HCT116 (cell line): ENCODE results near the gene ADAD2. TPM values are rescaled to one million over a fixed set of nuclear protein-coding genes. Genes with fewer than 3 reads are reported as not detected.

Experiments
- ATAC-seq: fragments of 200-7000 bp; cut with Tn5 transposase; 2 replicates; pipeline ENCODE4 v1.9.1; 2020; ENCODE audit warnings: mild to moderate bottlenecking, moderate library complexity
- BruUV-seq: library from RNA; stranded (reverse); fragments of 400-500 nt; replicated peaks from 2 replicates; lab custom pipeline; 2021; lab: Mats Ljungman, UMichigan
- CTCF ChIA-PET: fragments of 300-600 bp; sonication (Branson Sonifier 250); formaldehyde crosslinking; loops from one replicate; lab custom pipeline; 2021; ENCODE audit warnings: antibody characterized with exemption; lab: Charles Lee
- POLR2A ChIA-PET: fragments of 300-600, 350-600 bp; sonication (Branson Sonifier 250); formaldehyde crosslinking; loops from one replicate; lab custom pipeline; 2021; ENCODE audit warnings: antibody characterized with exemption; lab: Charles Lee
- RAD21 ChIA-PET, 2 experiments: fragments of 300-600 bp; sonication (Branson Sonifier 250); formaldehyde crosslinking; loops; one replicate each; lab custom pipeline; 2023; ENCODE audit warnings: low total read pairs in 2 of 2; ENCODE audit not compliant: uncharacterized antibody in 2 of 2, unreplicated experiment in 2 of 2, low non-redundant PET in 1 of 2; lab: Charles Lee
- DNase-seq: peaks from one replicate; pipeline ENCODE4 v3.0.0-alpha.2; 2010; ENCODE audit warnings: low read depth, low spot score
- H2AFZ ChIP-seq: fragments of 200-600 bp; shearing (Covaris generic), sonication (generic); 2 replicates; pipeline ENCODE4 v1.6.1; 2017; ENCODE audit warnings: low read depth, mixed run types, mixed read lengths, antibody characterized with exemption, low read length; ENCODE audit not compliant: poor library complexity, severe bottlenecking
- H3K27ac ChIP-seq: 2 replicates; pipeline ENCODE4 v1.5.1; 2012; ENCODE audit warnings: low read depth, low read length
- H3K27me3 ChIP-seq: fragments of 200-600 bp; sonication (generic); 2 replicates; pipeline ENCODE4 v1.6.1; 2016; ENCODE audit warnings: mixed run types, low read length, mixed read lengths; ENCODE audit not compliant: insufficient read depth
- H3K36me3 ChIP-seq, 2 experiments: fragments of 200-500 bp in 1 of 2; fragments of 200-600 bp in 1 of 2; sonication (Bioruptor generic) in 1 of 2; sonication (generic) in 1 of 2; 2 replicates each; pipeline versions ENCODE4 v1.5.1 to v1.6.1; 2014 to 2016; ENCODE audit warnings: low read length in 2 of 2, inconsistent platforms in 1 of 2, mixed read lengths in 1 of 2, mixed run types in 1 of 2; ENCODE audit not compliant: insufficient read depth in 2 of 2, control insufficient read depth in 1 of 2
- H3K4me1 ChIP-seq, 2 experiments: fragments of 200-600 bp in 1 of 2; sonication (generic) in 1 of 2; 2 replicates each; pipeline versions ENCODE4 v1.5.1 to v1.6.1; 2012 to 2017; ENCODE audit warnings: low read length in 2 of 2, inconsistent platforms in 1 of 2, mild to moderate bottlenecking in 1 of 2, mixed read lengths in 1 of 2, mixed run types in 1 of 2, moderate library complexity in 1 of 2; ENCODE audit not compliant: insufficient read depth in 2 of 2, control insufficient read depth in 1 of 2
- H3K4me2 ChIP-seq: fragments of 200-600 bp; sonication (generic); 2 replicates; pipeline ENCODE4 v1.6.1; 2017; ENCODE audit warnings: mixed run types, low read length, mixed read lengths
- H3K4me3 ChIP-seq, 2 experiments: fragments of 200-600 bp in 1 of 2; sonication (generic) in 1 of 2; replicated peaks in 1 of 2; 2 replicates each; pipeline ENCODE4 v1.5.1; 2011 to 2016; ENCODE audit warnings: low read length in 2 of 2, control low read depth in 1 of 2, low read depth in 1 of 2, mild to moderate bottlenecking in 1 of 2, mixed read lengths in 1 of 2, mixed run types in 1 of 2
- H3K79me2 ChIP-seq: fragments of 200-600 bp; sonication (generic); 2 replicates; pipeline ENCODE4 v1.6.1; 2017; ENCODE audit warnings: mild to moderate bottlenecking, mixed run types, low read length, moderate library complexity, mixed read lengths; ENCODE audit not compliant: insufficient read depth
- H3K9ac ChIP-seq: fragments of 200-600 bp; sonication (generic); 2 replicates; pipeline ENCODE4 v1.6.1; 2016; ENCODE audit warnings: low read length, mixed read lengths
- H3K9me2 ChIP-seq: fragments of 200-600 bp; sonication (generic), shearing (Covaris generic); 2 replicates; pipeline ENCODE4 v1.6.1; 2017; ENCODE audit warnings: mixed run types, mild to moderate bottlenecking, moderate library complexity; ENCODE audit not compliant: insufficient read depth
- H3K9me3 ChIP-seq, 2 experiments: fragments of 200-500 bp in 1 of 2; fragments of 200-600 bp in 1 of 2; sonication (Bioruptor generic) in 1 of 2; sonication (generic) in 1 of 2; 2 replicates each; pipeline ENCODE4 v1.6.1; 2014 to 2017; ENCODE audit warnings: low read length in 2 of 2, mixed read lengths in 2 of 2, inconsistent platforms in 1 of 2, low read depth in 1 of 2, mild to moderate bottlenecking in 1 of 2, mixed run types in 1 of 2, moderate library complexity in 1 of 2; ENCODE audit not compliant: control insufficient read depth in 1 of 2, insufficient read depth in 1 of 2
- H4K20me1 ChIP-seq: fragments of 200-600 bp; sonication (generic), shearing (Covaris generic); 2 replicates; pipeline ENCODE4 v1.6.1; 2017; ENCODE audit warnings: mixed run types, mild to moderate bottlenecking, moderate library complexity; ENCODE audit not compliant: insufficient read depth
- CBX3 ChIP-seq: IDR thresholded peaks from 2 replicates; pipeline ENCODE4 v1.6.1; 2012; ENCODE audit warnings: low read depth
- EGR1 ChIP-seq: IDR thresholded peaks from 2 replicates; pipeline ENCODE4 v1.6.1; 2012; ENCODE audit warnings: low read depth
- ELF1 ChIP-seq: IDR thresholded peaks from 2 replicates; pipeline ENCODE4 v1.6.1; 2012; ENCODE audit warnings: low read depth, borderline replicate concordance
- EZH2 ChIP-seq: fragments of 200-600 bp; sonication (generic); IDR thresholded peaks from 2 replicates; pipeline ENCODE4 v1.6.1; 2017; ENCODE audit warnings: antibody characterized with exemption, mixed run types
- FOSL1 ChIP-seq: IDR thresholded peaks from 2 replicates; pipeline ENCODE4 v1.6.1; 2012; ENCODE audit warnings: low read depth
- JUND ChIP-seq: IDR thresholded peaks from 2 replicates; pipeline ENCODE4 v1.6.1; 2012
- POLR2A ChIP-seq: IDR thresholded peaks from 2 replicates; pipeline ENCODE4 v1.7.0; 2011; ENCODE audit warnings: borderline replicate concordance; ENCODE audit not compliant: insufficient read depth, insufficient read length; ENCODE audit errors: extremely low read depth
- POLR2AphosphoS5 ChIP-seq: IDR thresholded peaks from 2 replicates; pipeline ENCODE4 v1.6.1; 2011; ENCODE audit warnings: mild to moderate bottlenecking, low read depth, low read length, moderate library complexity
- RAD21 ChIP-seq: IDR thresholded peaks from 2 replicates; pipeline ENCODE4 v1.6.1; 2012; ENCODE audit warnings: low read depth, mild to moderate bottlenecking
- REST ChIP-seq: IDR thresholded peaks from 2 replicates; pipeline ENCODE4 v1.6.1; 2012; ENCODE audit warnings: low read depth
- SIN3A ChIP-seq: IDR thresholded peaks from 2 replicates; pipeline ENCODE4 v1.6.1; 2012; ENCODE audit warnings: low read depth
- SRF ChIP-seq: IDR thresholded peaks from 2 replicates; pipeline ENCODE4 v1.6.1; 2012; ENCODE audit warnings: low read depth
- TCF7L2 ChIP-seq: IDR thresholded peaks from 2 replicates; pipeline ENCODE4 v1.7.0; 2011; ENCODE audit warnings: borderline replicate concordance, inconsistent platforms; ENCODE audit not compliant: insufficient read depth, insufficient read length; ENCODE audit errors: extremely low read depth
- ZNF274 ChIP-seq: fragments of 200-500 bp; sonication (Bioruptor generic); IDR thresholded peaks from 2 replicates; pipeline ENCODE4 v1.6.1; 2014; ENCODE audit warnings: mild to moderate bottlenecking, low read depth, low read length, inconsistent platforms
- intact Hi-C: fragments of 100-400 bp; cut with micrococcal nuclease; formaldehyde crosslinking; loops from 2 replicates; pipeline ENCODE4 v1.10.0; 2022
- total RNA-seq: library from RNA; stranded (reverse); gene quantifications from one replicate; pipeline ENCODE4 v1.2.1, GENCODE V29; 2021; ENCODE audit not compliant: unreplicated experiment
- TF ChIP-seq, protein P1 (sequence below): IDR thresholded peaks from 2 replicates; pipeline ENCODE4 v1.6.1; 2011; ENCODE audit warnings: mild to moderate bottlenecking, low read length, moderate library complexity; ENCODE audit not compliant: insufficient replicate concordance; ENCODE audit errors: extremely low read depth
- TF ChIP-seq, protein P2 (sequence below): IDR thresholded peaks from 2 replicates; pipeline ENCODE4 v1.6.1; 2012
- TF ChIP-seq, protein P3 (sequence below), 3 experiments: fragments of 200-600 bp in 1 of 3; sonication (generic) in 1 of 3; IDR thresholded peaks in 2 of 3; conservative IDR thresholded peaks in 1 of 3; 2 replicates each; pipeline ENCODE4 v1.5.1; 2012 to 2017; ENCODE audit warnings: low read depth in 2 of 3, low read length in 2 of 3, antibody characterized with exemption in 1 of 3, borderline replicate concordance in 1 of 3, control low read depth in 1 of 3, mild to moderate bottlenecking in 1 of 3, mixed read lengths in 1 of 3, mixed run types in 1 of 3, moderate library complexity in 1 of 3; ENCODE audit not compliant: insufficient read depth in 1 of 3

The ADAD2 gene
- total RNA-seq, 1 experiment from 2014 or later, result not detected

GRCh38 chr16:84199861-84200260 lies 8.9 kb downstream of the ADAD2 start:
- H3K27ac ChIP-seq, result no peak overlapping the region
- H3K4me3 ChIP-seq, result no peak overlapping the region
- no peak for ATAC-seq
- no peak for DNase-seq
- no peaks in the 10 kb centered on the region for H3K9me2 ChIP-seq
- no peak overlapping the region for H3K4me2 ChIP-seq
- ChIA-PET CTCF (no interaction called here), RAD21 (no interaction called here), POLR2A (no interaction called here)
- no peaks in the 10 kb centered on the region for H3K27me3 ChIP-seq
- H3K4me1 ChIP-seq, result peaks cover 0 to 7% of the 10 kb centered on the region in 2 experiments; a peak in 1 of 4 replicates
- no peaks in the 10 kb centered on the region for H3K79me2 ChIP-seq
- BruUV-seq, result no TSS peak
- H4K20me1 ChIP-seq, result no peaks in the 10 kb centered on the region
- H3K9me3 ChIP-seq, result no peaks in the 10 kb centered on the region
- TF ChIP-seq, protein P1, sequence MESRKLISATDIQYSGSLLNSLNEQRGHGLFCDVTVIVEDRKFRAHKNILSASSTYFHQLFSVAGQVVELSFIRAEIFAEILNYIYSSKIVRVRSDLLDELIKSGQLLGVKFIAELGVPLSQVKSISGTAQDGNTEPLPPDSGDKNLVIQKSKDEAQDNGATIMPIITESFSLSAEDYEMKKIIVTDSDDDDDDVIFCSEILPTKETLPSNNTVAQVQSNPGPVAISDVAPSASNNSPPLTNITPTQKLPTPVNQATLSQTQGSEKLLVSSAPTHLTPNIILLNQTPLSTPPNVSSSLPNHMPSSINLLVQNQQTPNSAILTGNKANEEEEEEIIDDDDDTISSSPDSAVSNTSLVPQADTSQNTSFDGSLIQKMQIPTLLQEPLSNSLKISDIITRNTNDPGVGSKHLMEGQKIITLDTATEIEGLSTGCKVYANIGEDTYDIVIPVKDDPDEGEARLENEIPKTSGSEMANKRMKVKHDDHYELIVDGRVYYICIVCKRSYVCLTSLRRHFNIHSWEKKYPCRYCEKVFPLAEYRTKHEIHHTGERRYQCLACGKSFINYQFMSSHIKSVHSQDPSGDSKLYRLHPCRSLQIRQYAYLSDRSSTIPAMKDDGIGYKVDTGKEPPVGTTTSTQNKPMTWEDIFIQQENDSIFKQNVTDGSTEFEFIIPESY, result no peak
- TF ChIP-seq EZH2 (no peak), FOSL1 (no peak), POLR2AphosphoS5 (no peak), SRF (no peak), TCF7L2 (no peak), POLR2A (no peak), RAD21 (no peak), ELF1 (no peak), EGR1 (no peak), ZNF274 (no peak), REST (no peak), SIN3A (no peak), JUND (no peak), CBX3 (no peak)
- TF ChIP-seq, protein P2, sequence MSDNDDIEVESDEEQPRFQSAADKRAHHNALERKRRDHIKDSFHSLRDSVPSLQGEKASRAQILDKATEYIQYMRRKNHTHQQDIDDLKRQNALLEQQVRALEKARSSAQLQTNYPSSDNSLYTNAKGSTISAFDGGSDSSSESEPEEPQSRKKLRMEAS, result no peak
- TF ChIP-seq, protein P3, sequence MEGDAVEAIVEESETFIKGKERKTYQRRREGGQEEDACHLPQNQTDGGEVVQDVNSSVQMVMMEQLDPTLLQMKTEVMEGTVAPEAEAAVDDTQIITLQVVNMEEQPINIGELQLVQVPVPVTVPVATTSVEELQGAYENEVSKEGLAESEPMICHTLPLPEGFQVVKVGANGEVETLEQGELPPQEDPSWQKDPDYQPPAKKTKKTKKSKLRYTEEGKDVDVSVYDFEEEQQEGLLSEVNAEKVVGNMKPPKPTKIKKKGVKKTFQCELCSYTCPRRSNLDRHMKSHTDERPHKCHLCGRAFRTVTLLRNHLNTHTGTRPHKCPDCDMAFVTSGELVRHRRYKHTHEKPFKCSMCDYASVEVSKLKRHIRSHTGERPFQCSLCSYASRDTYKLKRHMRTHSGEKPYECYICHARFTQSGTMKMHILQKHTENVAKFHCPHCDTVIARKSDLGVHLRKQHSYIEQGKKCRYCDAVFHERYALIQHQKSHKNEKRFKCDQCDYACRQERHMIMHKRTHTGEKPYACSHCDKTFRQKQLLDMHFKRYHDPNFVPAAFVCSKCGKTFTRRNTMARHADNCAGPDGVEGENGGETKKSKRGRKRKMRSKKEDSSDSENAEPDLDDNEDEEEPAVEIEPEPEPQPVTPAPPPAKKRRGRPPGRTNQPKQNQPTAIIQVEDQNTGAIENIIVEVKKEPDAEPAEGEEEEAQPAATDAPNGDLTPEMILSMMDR (IDR thresholded peaks at IDR 0.05 in 2 of 3, conservative IDR thresholded peaks at IDR 0.05 in 1 of 3; ENCODE audit: borderline replicate concordance in 1 of 3, insufficient read depth in 1 of 3, low read depth in 2 of 3, low read length in 2 of 3), result no peak
- H2AFZ ChIP-seq, result no peak overlapping the region
- H3K9ac ChIP-seq, result no peak overlapping the region
- H3K36me3 ChIP-seq, result no peaks in the 10 kb centered on the region
- intact Hi-C loops, result no loop called here
